HG03066 (cell line): ENCODE data around the gene MT1X.
"Not testable (repeated sequence)": the region's sequence is repeated elsewhere in the genome, so short reads cannot be mapped to it uniquely, and the experiment has no call there.

ENCODE experiments used
- ATAC-seq: cut with Tn5 transposase; IDR thresholded peaks from one replicate; pipeline ENCODE4 v1.9.1; 2021; ENCODE audit warnings: low read depth; ENCODE audit not compliant: unreplicated experiment

The MT1X gene

GRCh38 chr16:56652600-56652999 lies 29.7 kb upstream of the MT1X start:
- ATAC-seq, result no peak

- no peak for ATAC-seq
Observed at GRCh38 chr16:56653218-56653617, 29.1 kb upstream of the MT1X start.

- no peak for ATAC-seq
Observed at GRCh38 chr16:56657555-56658326, 24.5 kb upstream of the MT1X start, which contains the start of gene MT1F. Gene MT1F, plus strand, starts transcription at chr16:56657959. Its CDS starts 100 bp downstream, at chr16:56658059.

- ATAC-seq, result no peak
Observed at GRCh38 chr16:56658327-56658875, 23.9 kb upstream of the MT1X start.

- no peak for ATAC-seq
Observed at GRCh38 chr16:56662357-56663354, 19.6 kb upstream of the MT1X start.

GRCh38 chr16:56664506-56664905 lies 17.8 kb upstream of the MT1X start:
- ATAC-seq, result no peak

GRCh38 chr16:56665286-56666261 lies 16.7 kb upstream of the MT1X start:
- ATAC-seq, result not testable (repeated sequence)

GRCh38 chr16:56667581-56668571 lies 14.4 kb upstream of the MT1X start, which contains the start of gene MT1G:
Gene MT1G, minus strand, starts transcription at chr16:56668065. Its CDS starts 72 bp downstream, at chr16:56667993.
- ATAC-seq, result no peak

- ATAC-seq, result no peak
Observed at GRCh38 chr16:56669005-56669839, 13.0 kb upstream of the MT1X start, which contains the start of gene MT1H. Gene MT1H, plus strand, starts transcription at chr16:56669814. Its CDS starts 71 bp downstream, at chr16:56669885.

- no peak for ATAC-seq
Observed at GRCh38 chr16:56669840-56670619, 12.2 kb upstream of the MT1X start.

GRCh38 chr16:56670620-56670934 lies 11.7 kb upstream of the MT1X start:
- no peak for ATAC-seq

- ATAC-seq, result not testable (repeated sequence)
Observed at GRCh38 chr16:56671691-56672090, 10.6 kb upstream of the MT1X start.

GRCh38 chr16:56672171-56672570 lies 10.1 kb upstream of the MT1X start:
- ATAC-seq, result not testable (repeated sequence)

- ATAC-seq, result no peak
Observed at GRCh38 chr16:56672761-56673536, 9.3 kb upstream of the MT1X start.

- no peak for ATAC-seq
Observed at GRCh38 chr16:56673921-56674320, 8.3 kb upstream of the MT1X start.

GRCh38 chr16:56674570-56674969 lies 7.7 kb upstream of the MT1X start:
- ATAC-seq, result not testable (repeated sequence)
